Activated naive CD4-positive, alpha-beta T cell treated with anti-CD3 and anti-CD28 coated beads, Interleukin-2, amount 10 ng/mL, durations not matched to agents 7 days and 5 days (primary cell): ENCODE results near the gene CSF2.

Source experiments
- CTCF ChIA-PET: fragments of 350-600 bp; sonication (Branson Sonifier 250); formaldehyde crosslinking; loops from one replicate; lab custom pipeline; 2021; ENCODE audit warnings: antibody characterized with exemption; lab: Charles Lee
- DNase-seq: peaks from one replicate; pipeline ENCODE4 v3.0.0-alpha.2; 2020
- H3K27ac Mint-ChIP-seq: one replicate; pipeline ENCODE4 v1.8.0; 2021; ENCODE audit warnings: mild to moderate bottlenecking, moderate library complexity, mixed read lengths
- H3K27me3 Mint-ChIP-seq: one replicate; pipeline ENCODE4 v1.8.0; 2021; ENCODE audit warnings: mild to moderate bottlenecking, mixed read lengths
- H3K36me3 Mint-ChIP-seq: one replicate; pipeline ENCODE4 v1.8.0; 2021; ENCODE audit warnings: mixed read lengths
- H3K4me1 Mint-ChIP-seq: one replicate; pipeline ENCODE4 v1.8.0; 2021; ENCODE audit warnings: mixed read lengths
- H3K4me3 Mint-ChIP-seq: one replicate; pipeline ENCODE4 v1.8.0; 2021; ENCODE audit warnings: mild to moderate bottlenecking, moderate library complexity, mixed read lengths
- H3K9me3 Mint-ChIP-seq: one replicate; pipeline ENCODE4 v1.8.0; 2021; ENCODE audit warnings: mixed read lengths

The CSF2 gene

GRCh38 chr5:132076983-132077382 lies 3.4 kb downstream of the CSF2 start:
- peaks cover 26% of the 10 kb centered on the region for H3K4me1 Mint-ChIP-seq
- CTCF ChIA-PET, result interaction anchor here (0.9 to 1.4 kb wide), 2 partner anchors 36 to 161 kb away, joined by 3 to 4 read pairs; no protein-coding TSS in a partner anchor
- peak overlapping the region; percentile 64 for H3K27ac Mint-ChIP-seq
- no peak overlapping the region for H3K4me3 Mint-ChIP-seq
- peaks cover 21% of the 10 kb centered on the region for H3K27me3 Mint-ChIP-seq
- no peaks in the 10 kb centered on the region for H3K9me3 Mint-ChIP-seq
- H3K36me3 Mint-ChIP-seq, result no peaks in the 10 kb centered on the region
- DNase-seq, result no peak

GRCh38 chr5:132079081-132079480 lies 5.5 kb downstream of the CSF2 start:
- Mint-ChIP-seq H3K4me1 (peaks cover 39% of the 10 kb centered on the region), H3K36me3 (no peaks in the 10 kb centered on the region), H3K27me3 (peaks cover 16% of the 10 kb centered on the region), H3K9me3 (no peaks in the 10 kb centered on the region), H3K27ac (no peak overlapping the region), H3K4me3 (no peak overlapping the region)
- DNase-seq, result no peak
- CTCF ChIA-PET, result no interaction called here

- Mint-ChIP-seq H3K36me3 (no peaks in the 10 kb centered on the region), H3K27ac (no peak overlapping the region), H3K9me3 (no peaks in the 10 kb centered on the region), H3K4me3 (no peak overlapping the region), H3K27me3 (peaks cover 16% of the 10 kb centered on the region), H3K4me1 (peaks cover 40% of the 10 kb centered on the region)
- CTCF ChIA-PET, result no interaction called here
- no peak for DNase-seq
Measured at GRCh38 chr5:132079619-132080018, 6.0 kb downstream of the CSF2 start.

- H3K27ac Mint-ChIP-seq, result no peak overlapping the region
- no peak overlapping the region for H3K4me3 Mint-ChIP-seq
- H3K9me3 Mint-ChIP-seq, result no peaks in the 10 kb centered on the region
- DNase-seq, result no peak
- CTCF ChIA-PET, result interaction anchor here (0.7 to 1.6 kb wide), 4 partner anchors 8 to 110 kb away, joined by 3 read pairs; no protein-coding TSS in a partner anchor
- H3K4me1 Mint-ChIP-seq, result peaks cover 41% of the 10 kb centered on the region
- H3K27me3 Mint-ChIP-seq, result peaks cover 16% of the 10 kb centered on the region
- H3K36me3 Mint-ChIP-seq, result no peaks in the 10 kb centered on the region
Measured at GRCh38 chr5:132080595-132080994, 7.0 kb downstream of the CSF2 start.

- peaks cover 18% of the 10 kb centered on the region for H3K27me3 Mint-ChIP-seq
- H3K4me3 Mint-ChIP-seq, result no peak overlapping the region
- no peak overlapping the region for H3K27ac Mint-ChIP-seq
- CTCF ChIA-PET, result interaction anchor here (1.1 to 1.6 kb wide), 2 partner anchors 8 to 110 kb away, joined by 3 read pairs; no protein-coding TSS in a partner anchor
- H3K36me3 Mint-ChIP-seq, result no peaks in the 10 kb centered on the region
- DNase-seq, result no peak
- no peaks in the 10 kb centered on the region for H3K9me3 Mint-ChIP-seq
- peaks cover 40% of the 10 kb centered on the region for H3K4me1 Mint-ChIP-seq
Measured at GRCh38 chr5:132081458-132081857, 7.9 kb downstream of the CSF2 start.

GRCh38 chr5:132082329-132083023 lies 8.9 kb downstream of the CSF2 start:
- DNase-seq, result no peak
- peaks cover 34% of the 10 kb centered on the region for H3K4me1 Mint-ChIP-seq
- H3K9me3 Mint-ChIP-seq, result no peaks in the 10 kb centered on the region
- H3K27ac Mint-ChIP-seq, result peak overlapping the region; percentile 35
- peaks cover 27% of the 10 kb centered on the region for H3K27me3 Mint-ChIP-seq
- no peaks in the 10 kb centered on the region for H3K36me3 Mint-ChIP-seq
- H3K4me3 Mint-ChIP-seq, result no peak overlapping the region
- CTCF ChIA-PET, result interaction anchor here (0.8 to 1.6 kb wide), 2 partner anchors 11 to 108 kb away, joined by 3 read pairs; no protein-coding TSS in a partner anchor

GRCh38 chr5:132083071-132083678 lies 9.6 kb downstream of the CSF2 start:
- H3K4me1 Mint-ChIP-seq, result peaks cover 34% of the 10 kb centered on the region
- no peak overlapping the region for H3K4me3 Mint-ChIP-seq
- DNase-seq, result no peak
- CTCF ChIA-PET, result no interaction called here
- H3K27ac Mint-ChIP-seq, result peak overlapping the region; percentile 35
- H3K9me3 Mint-ChIP-seq, result no peaks in the 10 kb centered on the region
- no peaks in the 10 kb centered on the region for H3K36me3 Mint-ChIP-seq
- peaks cover 30% of the 10 kb centered on the region for H3K27me3 Mint-ChIP-seq

- H3K27ac Mint-ChIP-seq, result no peak overlapping the region
- CTCF ChIA-PET, result no interaction called here
- peaks cover 42% of the 10 kb centered on the region for H3K4me1 Mint-ChIP-seq
- H3K36me3 Mint-ChIP-seq, result no peaks in the 10 kb centered on the region
- no peak overlapping the region for H3K4me3 Mint-ChIP-seq
- no peak for DNase-seq
- H3K9me3 Mint-ChIP-seq, result no peaks in the 10 kb centered on the region
- H3K27me3 Mint-ChIP-seq, result peaks cover 24% of the 10 kb centered on the region
Measured at GRCh38 chr5:132085686-132086085, 12.1 kb downstream of the CSF2 start.

- no peak for DNase-seq
- Mint-ChIP-seq H3K9me3 (no peaks in the 10 kb centered on the region), H3K4me3 (no peak overlapping the region), H3K36me3 (no peaks in the 10 kb centered on the region), H3K27ac (no peak overlapping the region), H3K4me1 (peaks cover 42% of the 10 kb centered on the region), H3K27me3 (peaks cover 24% of the 10 kb centered on the region)
- CTCF ChIA-PET, result interaction anchor here (0.7 kb wide), 1 partner anchor 12 kb away, joined by 4 read pairs; no protein-coding TSS in a partner anchor
Measured at GRCh38 chr5:132086277-132086794, 12.7 kb downstream of the CSF2 start.

- no peak for DNase-seq
- H3K4me3 Mint-ChIP-seq, result no peak overlapping the region
- CTCF ChIA-PET, result interaction anchor here (0.7 to 1.4 kb wide), 2 partner anchors 9 to 11 kb away, joined by 4 read pairs; no protein-coding TSS in a partner anchor
- peaks cover 37% of the 10 kb centered on the region for H3K4me1 Mint-ChIP-seq
- peaks cover 26% of the 10 kb centered on the region for H3K27me3 Mint-ChIP-seq
- no peaks in the 10 kb centered on the region for H3K9me3 Mint-ChIP-seq
- no peak overlapping the region for H3K27ac Mint-ChIP-seq
- H3K36me3 Mint-ChIP-seq, result no peaks in the 10 kb centered on the region
Measured at GRCh38 chr5:132087176-132087575, 13.6 kb downstream of the CSF2 start.

- Mint-ChIP-seq H3K27me3 (peaks cover 28% of the 10 kb centered on the region), H3K36me3 (no peaks in the 10 kb centered on the region), H3K27ac (peak overlapping the region; percentile 20), H3K9me3 (no peaks in the 10 kb centered on the region), H3K4me1 (peaks cover 32% of the 10 kb centered on the region), H3K4me3 (no peak overlapping the region)
- CTCF ChIA-PET, result interaction anchor here (1.4 kb wide), 1 partner anchor 9 kb away, joined by 4 read pairs; no protein-coding TSS in a partner anchor
- no peak for DNase-seq
Measured at GRCh38 chr5:132087661-132088060, 14.1 kb downstream of the CSF2 start.

GRCh38 chr5:132089363-132089762 lies 15.8 kb downstream of the CSF2 start:
- peaks cover 23% of the 10 kb centered on the region for H3K4me1 Mint-ChIP-seq
- DNase-seq, result no peak
- no peaks in the 10 kb centered on the region for H3K36me3 Mint-ChIP-seq
- H3K27me3 Mint-ChIP-seq, result peaks cover 43% of the 10 kb centered on the region
- CTCF ChIA-PET, result interaction anchor here (0.8 to 1.0 kb wide), 2 partner anchors 8 to 16 kb away, joined by 3 read pairs; partner anchors contain the start of gene CSF2
- no peak overlapping the region for H3K27ac Mint-ChIP-seq
- no peaks in the 10 kb centered on the region for H3K9me3 Mint-ChIP-seq
- H3K4me3 Mint-ChIP-seq, result no peak overlapping the region

GRCh38 chr5:132090107-132090506 lies 16.5 kb downstream of the CSF2 start:
- Mint-ChIP-seq H3K27me3 (peaks cover 45% of the 10 kb centered on the region), H3K4me3 (no peak overlapping the region), H3K27ac (no peak overlapping the region), H3K4me1 (peaks cover 22% of the 10 kb centered on the region), H3K9me3 (no peaks in the 10 kb centered on the region), H3K36me3 (no peaks in the 10 kb centered on the region)
- no peak for DNase-seq
- CTCF ChIA-PET, result interaction anchor here (0.8 to 1.0 kb wide), 2 partner anchors 9 to 17 kb away, joined by 3 read pairs; partner anchors contain the start of gene CSF2

GRCh38 chr5:132093271-132093670 lies 19.7 kb downstream of the CSF2 start:
- Mint-ChIP-seq H3K27me3 (peaks cover 31% of the 10 kb centered on the region), H3K4me3 (no peak overlapping the region), H3K27ac (no peak overlapping the region), H3K4me1 (peaks cover 22% of the 10 kb centered on the region), H3K9me3 (no peaks in the 10 kb centered on the region), H3K36me3 (peaks cover 2% of the 10 kb centered on the region)
- DNase-seq, result no peak
- CTCF ChIA-PET, result interaction anchor here (1.4 kb wide), 1 partner anchor 28 kb away, joined by 3 read pairs; no protein-coding TSS in a partner anchor
